ENCODE data around the gene KIF3B.
"Not testable (repeated sequence)": the region's sequence is repeated elsewhere in the genome, so short reads cannot be mapped to it uniquely, and the experiment has no call there.

KIF3B gene

GRCh38 chr20:32238483-32239425 is 38.7 kb upstream of the KIF3B start:
- no peaks in the 10 kb centered on the region for H3K9me3 Mint-ChIP-seq
- H3K4me3 Mint-ChIP-seq = no peak overlapping the region
- peaks cover 13% of the 10 kb centered on the region for H3K4me1 Mint-ChIP-seq
- peaks cover 32% of the 10 kb centered on the region for H3K36me3 Mint-ChIP-seq
- no peaks in the 10 kb centered on the region for H3K27me3 Mint-ChIP-seq
- H3K27ac Mint-ChIP-seq = no peak overlapping the region
- ATAC-seq = no peak

- peaks cover 20% of the 10 kb centered on the region for H3K36me3 Mint-ChIP-seq
- H3K27ac Mint-ChIP-seq = no peak overlapping the region
- no peaks in the 10 kb centered on the region for H3K9me3 Mint-ChIP-seq
- no peak overlapping the region for H3K4me3 Mint-ChIP-seq
- no peaks in the 10 kb centered on the region for H3K27me3 Mint-ChIP-seq
- H3K4me1 Mint-ChIP-seq = peaks cover 13% of the 10 kb centered on the region
- ATAC-seq = no peak
These were observed 37.2 kb upstream of the KIF3B start for GRCh38 chr20:32240205-32240604.

- Mint-ChIP-seq H3K36me3 (peaks cover 7% of the 10 kb centered on the region), H3K4me3 (no peak overlapping the region), H3K4me1 (peaks cover 13% of the 10 kb centered on the region), H3K27me3 (no peaks in the 10 kb centered on the region), H3K9me3 (no peaks in the 10 kb centered on the region), H3K27ac (no peak overlapping the region)
- no peak for ATAC-seq
These were observed 35.6 kb upstream of the KIF3B start for GRCh38 chr20:32241807-32242206.

- Mint-ChIP-seq H3K27ac (peak overlapping the region; percentile 9), H3K27me3 (no peaks in the 10 kb centered on the region), H3K9me3 (no peaks in the 10 kb centered on the region), H3K36me3 (no peaks in the 10 kb centered on the region), H3K4me3 (no peak overlapping the region), H3K4me1 (peaks cover 14% of the 10 kb centered on the region)
- no peak for ATAC-seq
These were observed 33.2 kb upstream of the KIF3B start for GRCh38 chr20:32244150-32244823.

- peaks cover 12% of the 10 kb centered on the region for H3K4me1 Mint-ChIP-seq
- peak overlapping the region; percentile 9 for H3K27ac Mint-ChIP-seq
- no peaks in the 10 kb centered on the region for H3K36me3 Mint-ChIP-seq
- no peak overlapping the region for H3K4me3 Mint-ChIP-seq
- no peaks in the 10 kb centered on the region for H3K27me3 Mint-ChIP-seq
- ATAC-seq = no peak
- H3K9me3 Mint-ChIP-seq = no peaks in the 10 kb centered on the region
These were observed 32.5 kb upstream of the KIF3B start for GRCh38 chr20:32244959-32245358.

GRCh38 chr20:32246208-32246607 is 31.2 kb upstream of the KIF3B start:
- H3K27me3 Mint-ChIP-seq, H3K9me3 Mint-ChIP-seq, H3K27ac Mint-ChIP-seq, ATAC-seq, H3K36me3 Mint-ChIP-seq, H3K4me3 Mint-ChIP-seq, H3K4me1 Mint-ChIP-seq: not testable (repeated sequence)

- H3K27ac Mint-ChIP-seq = no peak overlapping the region
- no peaks in the 10 kb centered on the region for H3K9me3 Mint-ChIP-seq
- H3K27me3 Mint-ChIP-seq = no peaks in the 10 kb centered on the region
- no peak for ATAC-seq
- H3K36me3 Mint-ChIP-seq = no peaks in the 10 kb centered on the region
- peaks cover 22% of the 10 kb centered on the region for H3K4me1 Mint-ChIP-seq
- no peak overlapping the region for H3K4me3 Mint-ChIP-seq
These were observed 29.4 kb upstream of the KIF3B start for GRCh38 chr20:32248043-32248442.

GRCh38 chr20:32249030-32249738 is 28.3 kb upstream of the KIF3B start:
- H3K36me3 Mint-ChIP-seq = no peaks in the 10 kb centered on the region
- H3K4me1 Mint-ChIP-seq = peaks cover 22% of the 10 kb centered on the region
- H3K27ac Mint-ChIP-seq = peak overlapping the region; percentile 19
- ATAC-seq = peak; percentile 59
- H3K4me3 Mint-ChIP-seq = no peak overlapping the region
- no peaks in the 10 kb centered on the region for H3K9me3 Mint-ChIP-seq
- no peaks in the 10 kb centered on the region for H3K27me3 Mint-ChIP-seq

GRCh38 chr20:32251470-32251869 is 26.0 kb upstream of the KIF3B start:
- H3K27me3 Mint-ChIP-seq = no peaks in the 10 kb centered on the region
- H3K4me3 Mint-ChIP-seq = peak overlapping the region; percentile 4
- peaks cover 22% of the 10 kb centered on the region for H3K4me1 Mint-ChIP-seq
- no peaks in the 10 kb centered on the region for H3K9me3 Mint-ChIP-seq
- no peaks in the 10 kb centered on the region for H3K36me3 Mint-ChIP-seq
- peak overlapping the region; percentile 60 for H3K27ac Mint-ChIP-seq
- ATAC-seq = no peak

GRCh38 chr20:32252189-32252588 is 25.3 kb upstream of the KIF3B start:
- peak overlapping the region; percentile 60 for H3K27ac Mint-ChIP-seq
- no peaks in the 10 kb centered on the region for H3K9me3 Mint-ChIP-seq
- H3K4me1 Mint-ChIP-seq = peaks cover 30% of the 10 kb centered on the region
- no peaks in the 10 kb centered on the region for H3K36me3 Mint-ChIP-seq
- H3K4me3 Mint-ChIP-seq = peak overlapping the region; percentile 21
- H3K27me3 Mint-ChIP-seq = no peaks in the 10 kb centered on the region
- ATAC-seq = peak; percentile 90

GRCh38 chr20:32260973-32261372 is 16.5 kb upstream of the KIF3B start:
- H3K27ac Mint-ChIP-seq = not testable (repeated sequence)

GRCh38 chr20:32261644-32262043 is 15.8 kb upstream of the KIF3B start:
- no peaks in the 10 kb centered on the region for H3K27me3 Mint-ChIP-seq
- no peaks in the 10 kb centered on the region for H3K9me3 Mint-ChIP-seq
- no peaks in the 10 kb centered on the region for H3K36me3 Mint-ChIP-seq
- H3K27ac Mint-ChIP-seq = no peak overlapping the region
- no peak for ATAC-seq
- peaks cover 10% of the 10 kb centered on the region for H3K4me1 Mint-ChIP-seq
- no peak overlapping the region for H3K4me3 Mint-ChIP-seq

More at GRCh38 chr20:32260973-32261372, 16.5 kb upstream of the KIF3B start:
- H3K27me3 Mint-ChIP-seq, ATAC-seq, H3K9me3 Mint-ChIP-seq, H3K4me3 Mint-ChIP-seq, H3K36me3 Mint-ChIP-seq: not testable (repeated sequence)
- peaks cover 10% of the 10 kb centered on the region for H3K4me1 Mint-ChIP-seq

GRCh38 chr20:32263398-32263954 is 14.0 kb upstream of the KIF3B start:
- ATAC-seq = no peak
- Mint-ChIP-seq H3K4me1 (peaks cover 17% of the 10 kb centered on the region), H3K4me3 (no peak overlapping the region), H3K36me3 (no peaks in the 10 kb centered on the region), H3K9me3 (no peaks in the 10 kb centered on the region), H3K27ac (no peak overlapping the region), H3K27me3 (no peaks in the 10 kb centered on the region)

GRCh38 chr20:32271620-32272019 is 5.8 kb upstream of the KIF3B start:
- ATAC-seq = no peak
- Mint-ChIP-seq H3K9me3 (no peaks in the 10 kb centered on the region), H3K4me3 (no peak overlapping the region), H3K36me3 (no peaks in the 10 kb centered on the region), H3K27me3 (no peaks in the 10 kb centered on the region), H3K27ac (no peak overlapping the region), H3K4me1 (peaks cover 24% of the 10 kb centered on the region)

GRCh38 chr20:32274359-32274758 is 3.1 kb upstream of the KIF3B start:
- Mint-ChIP-seq H3K36me3 (no peaks in the 10 kb centered on the region), H3K27ac (peak overlapping the region; percentile 4), H3K27me3 (no peaks in the 10 kb centered on the region), H3K4me3 (no peak overlapping the region), H3K9me3 (no peaks in the 10 kb centered on the region), H3K4me1 (peaks cover 28% of the 10 kb centered on the region)
- ATAC-seq = no peak

Measured in stimulated activated memory B cell treated with anti-CD40 and anti-IgM and Interleukin-4, amounts not matched to agents 10 μg/mL and 1 μg/mL and 100 μg/mL, for 72 hours (primary cell).